WTC11 (cell line): ENCODE data around the gene ALG11. TPM values are rescaled to one million over a fixed set of nuclear protein-coding genes. Genes with fewer than 3 reads are reported as not detected.

Experiments used
- ATAC-seq: fragments of 200-7000 bp; cut with Tn5 transposase; 2 replicates; pipeline ENCODE4 v1.10.0; 2021; ENCODE audit warnings: mild to moderate bottlenecking, moderate library complexity
- CTCF ChIA-PET: fragments of 300-600 bp; sonication (Branson Sonifier 250); formaldehyde crosslinking; loops from one replicate; lab custom pipeline; 2021; ENCODE audit warnings: antibody characterized with exemption; lab: Charles Lee
- POLR2A ChIA-PET: fragments of 350-600 bp; sonication (Branson Sonifier 250); formaldehyde crosslinking; loops from one replicate; lab custom pipeline; 2021; ENCODE audit warnings: antibody characterized with exemption; lab: Charles Lee
- DNase-seq: peaks from one replicate; pipeline ENCODE4 v3.0.0; 2021; ENCODE audit warnings: low spot score
- H3K27ac Mint-ChIP-seq: 2 replicates; pipeline ENCODE4 v1.8.0; 2021; ENCODE audit warnings: mixed read lengths
- H3K27me3 Mint-ChIP-seq: 2 replicates; pipeline ENCODE4 v1.8.0; 2021; ENCODE audit warnings: low read depth, mild to moderate bottlenecking, moderate library complexity, mixed read lengths
- H3K36me3 Mint-ChIP-seq: 2 replicates; pipeline ENCODE4 v1.8.0; 2021; ENCODE audit warnings: mixed read lengths
- H3K4me1 Mint-ChIP-seq: 2 replicates; pipeline ENCODE4 v1.8.0; 2022; ENCODE audit warnings: mixed read lengths
- H3K4me3 Mint-ChIP-seq: 2 replicates; pipeline ENCODE4 v1.8.0; 2021; ENCODE audit warnings: mild to moderate bottlenecking, moderate library complexity, mixed read lengths
- H3K9me3 Mint-ChIP-seq: 2 replicates; pipeline ENCODE4 v1.8.0; 2021; ENCODE audit warnings: mixed read lengths
- CREB1 ChIP-seq: sonication (generic); formaldehyde crosslinking; IDR thresholded peaks from 2 replicates; pipeline ENCODE4 v1.8.0; 2023; ENCODE audit warnings: mild to moderate bottlenecking, missing genetic modification reagents
- GABPB1 ChIP-seq: sonication (generic); formaldehyde crosslinking; IDR thresholded peaks from 2 replicates; pipeline ENCODE4 v1.8.1; 2023; ENCODE audit warnings: mild to moderate bottlenecking, missing genetic modification reagents
- GTF2I ChIP-seq: fragments of 250-450 bp; sonication (Bioruptor Pico); conservative IDR thresholded peaks from 2 replicates; pipeline ENCODE4 v1.4.0; 2021; ENCODE audit warnings: mild to moderate bottlenecking
- MYBL2 ChIP-seq: sonication (generic); formaldehyde crosslinking; IDR thresholded peaks from 2 replicates; pipeline ENCODE4 v1.8.1; 2023; ENCODE audit warnings: mild to moderate bottlenecking, moderate library complexity, missing genetic modification reagents
- NFATC4 ChIP-seq: fragments of 250-450 bp; sonication (Bioruptor Pico); IDR thresholded peaks from 2 replicates; pipeline ENCODE4 v1.9.0; 2021; ENCODE audit warnings: mild to moderate bottlenecking
- NR1H2 ChIP-seq: sonication (generic); formaldehyde crosslinking; IDR thresholded peaks from 2 replicates; pipeline ENCODE4 v1.9.0; 2021; ENCODE audit warnings: mild to moderate bottlenecking, moderate library complexity, missing genetic modification reagents
- NR3C1 ChIP-seq: sonication (generic); formaldehyde crosslinking; conservative IDR thresholded peaks from 2 replicates; pipeline ENCODE4 v1.8.1; 2023; ENCODE audit warnings: low read depth, mild to moderate bottlenecking, missing genetic modification reagents
- OVOL2 ChIP-seq: fragments of 250-450 bp; sonication (Bioruptor Pico); IDR thresholded peaks from 2 replicates; pipeline ENCODE4 v1.9.0; 2021; ENCODE audit warnings: mild to moderate bottlenecking, borderline replicate concordance
- TEAD1 ChIP-seq: sonication (generic); formaldehyde crosslinking; IDR thresholded peaks from 2 replicates; pipeline ENCODE4 v1.8.0; 2022; ENCODE audit warnings: mild to moderate bottlenecking, missing genetic modification reagents
- TEAD4 ChIP-seq: sonication (generic); formaldehyde crosslinking; IDR thresholded peaks from 2 replicates; pipeline ENCODE4 v1.8.0; 2022; ENCODE audit warnings: mild to moderate bottlenecking, missing genetic modification reagents
- ZNF121 ChIP-seq: sonication (generic); formaldehyde crosslinking; IDR thresholded peaks from 2 replicates; pipeline ENCODE4 v1.8.0; 2023; ENCODE audit warnings: missing genetic modification reagents
- ZNF232 ChIP-seq: sonication (generic); formaldehyde crosslinking; IDR thresholded peaks from 2 replicates; pipeline ENCODE4 v1.8.0; 2022; ENCODE audit warnings: mild to moderate bottlenecking, missing genetic modification reagents
- ZNF317 ChIP-seq: sonication (generic); formaldehyde crosslinking; IDR thresholded peaks from 2 replicates; pipeline ENCODE4 v1.8.1; 2023; ENCODE audit warnings: low read depth, mild to moderate bottlenecking, moderate library complexity, missing genetic modification reagents, borderline replicate concordance
- ZNF671 ChIP-seq: fragments of 250-450 bp; sonication (Bioruptor Pico); IDR thresholded peaks from 2 replicates; pipeline ENCODE4 v1.8.0; 2021; ENCODE audit warnings: mild to moderate bottlenecking
- total RNA-seq: library from RNA; stranded (reverse); gene quantifications from 3 replicates; pipeline ENCODE4 v1.2.3, GENCODE V29; 2021
- TF ChIP-seq, protein P1 (sequence below): fragments of 250-450 bp; sonication (Bioruptor Pico); IDR thresholded peaks from 2 replicates; pipeline ENCODE4 v2.1.2; 2022; ENCODE audit warnings: mild to moderate bottlenecking, moderate library complexity
- TF ChIP-seq, protein P2 (sequence below): sonication (generic); formaldehyde crosslinking; IDR thresholded peaks from 2 replicates; pipeline ENCODE4 v1.8.1; 2023; ENCODE audit warnings: mild to moderate bottlenecking, missing genetic modification reagents, borderline replicate concordance
- TF ChIP-seq, protein P3 (sequence below): fragments of 250-450 bp; sonication (Bioruptor Pico); IDR thresholded peaks from 2 replicates; pipeline ENCODE4 v1.8.0; 2021; ENCODE audit warnings: mild to moderate bottlenecking
- TF ChIP-seq, protein P4 (sequence below): sonication (generic); formaldehyde crosslinking; IDR thresholded peaks from 2 replicates; pipeline ENCODE4 v1.8.1; 2022; ENCODE audit warnings: missing genetic modification reagents, borderline replicate concordance

Gene ALG11
- total RNA-seq, 1 experiment from 2014 or later: 40.6 TPM

DNA sequence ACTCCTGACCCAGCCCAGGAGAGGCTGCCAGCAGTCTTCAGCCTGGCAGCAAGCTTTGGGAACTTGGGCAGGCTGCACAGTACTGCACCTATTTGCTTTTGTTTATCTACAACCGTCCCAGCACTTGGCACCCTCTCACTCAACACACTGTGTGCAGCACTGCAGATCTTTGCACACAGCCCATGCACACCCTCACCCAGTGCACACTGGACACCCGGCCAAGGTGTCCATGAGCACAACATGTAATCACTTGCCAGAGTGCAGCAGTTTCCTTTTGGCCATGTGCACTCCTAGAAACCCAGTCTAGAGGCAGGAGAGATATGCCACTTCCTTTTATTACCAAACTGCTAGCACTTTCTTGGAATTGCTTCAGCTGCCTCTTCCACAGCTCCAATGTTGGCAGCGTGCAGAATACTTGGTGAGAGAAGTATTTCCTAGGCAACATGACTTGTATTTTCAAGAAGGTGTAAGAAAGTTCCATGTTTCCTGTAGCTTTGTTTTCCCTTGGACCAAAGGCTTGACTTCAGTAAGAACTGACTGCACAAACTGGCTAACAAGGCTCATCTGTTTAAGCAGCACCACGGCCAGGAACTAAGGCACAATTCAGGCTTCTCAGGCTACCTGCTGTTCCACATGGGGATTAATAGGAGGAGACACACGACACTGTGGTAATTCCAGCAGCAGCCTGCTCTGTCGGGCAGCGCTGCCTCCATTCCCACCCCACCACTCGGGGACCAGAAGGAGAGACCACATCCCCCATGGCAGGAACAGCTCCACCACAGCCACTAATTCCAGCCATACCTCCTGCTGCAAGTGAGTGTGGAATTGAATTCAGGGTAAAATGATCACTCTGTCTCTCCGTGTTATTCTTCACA lies 16.3 kb upstream of the ALG11 start (continued):
- TF ChIP-seq CREB1 (CRISPR knock-in tag) (no peak), NR1H2 (CRISPR knock-in tag) (no peak), ZNF232 (CRISPR knock-in tag) (no peak), TEAD4 (no peak), NFATC4 (no peak), MYBL2 (CRISPR knock-in tag) (no peak), NR3C1 (CRISPR knock-in tag) (no peak)
- TF ChIP-seq, protein P1, sequence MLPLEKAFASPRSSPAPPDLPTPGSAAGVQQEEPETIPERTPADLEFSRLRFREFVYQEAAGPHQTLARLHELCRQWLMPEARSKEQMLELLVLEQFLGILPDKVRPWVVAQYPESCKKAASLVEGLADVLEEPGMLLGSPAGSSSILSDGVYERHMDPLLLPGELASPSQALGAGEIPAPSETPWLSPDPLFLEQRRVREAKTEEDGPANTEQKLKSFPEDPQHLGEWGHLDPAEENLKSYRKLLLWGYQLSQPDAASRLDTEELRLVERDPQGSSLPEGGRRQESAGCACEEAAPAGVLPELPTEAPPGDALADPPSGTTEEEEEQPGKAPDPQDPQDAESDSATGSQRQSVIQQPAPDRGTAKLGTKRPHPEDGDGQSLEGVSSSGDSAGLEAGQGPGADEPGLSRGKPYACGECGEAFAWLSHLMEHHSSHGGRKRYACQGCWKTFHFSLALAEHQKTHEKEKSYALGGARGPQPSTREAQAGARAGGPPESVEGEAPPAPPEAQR (CRISPR knock-in tag): no peak
- TF ChIP-seq, protein P2, sequence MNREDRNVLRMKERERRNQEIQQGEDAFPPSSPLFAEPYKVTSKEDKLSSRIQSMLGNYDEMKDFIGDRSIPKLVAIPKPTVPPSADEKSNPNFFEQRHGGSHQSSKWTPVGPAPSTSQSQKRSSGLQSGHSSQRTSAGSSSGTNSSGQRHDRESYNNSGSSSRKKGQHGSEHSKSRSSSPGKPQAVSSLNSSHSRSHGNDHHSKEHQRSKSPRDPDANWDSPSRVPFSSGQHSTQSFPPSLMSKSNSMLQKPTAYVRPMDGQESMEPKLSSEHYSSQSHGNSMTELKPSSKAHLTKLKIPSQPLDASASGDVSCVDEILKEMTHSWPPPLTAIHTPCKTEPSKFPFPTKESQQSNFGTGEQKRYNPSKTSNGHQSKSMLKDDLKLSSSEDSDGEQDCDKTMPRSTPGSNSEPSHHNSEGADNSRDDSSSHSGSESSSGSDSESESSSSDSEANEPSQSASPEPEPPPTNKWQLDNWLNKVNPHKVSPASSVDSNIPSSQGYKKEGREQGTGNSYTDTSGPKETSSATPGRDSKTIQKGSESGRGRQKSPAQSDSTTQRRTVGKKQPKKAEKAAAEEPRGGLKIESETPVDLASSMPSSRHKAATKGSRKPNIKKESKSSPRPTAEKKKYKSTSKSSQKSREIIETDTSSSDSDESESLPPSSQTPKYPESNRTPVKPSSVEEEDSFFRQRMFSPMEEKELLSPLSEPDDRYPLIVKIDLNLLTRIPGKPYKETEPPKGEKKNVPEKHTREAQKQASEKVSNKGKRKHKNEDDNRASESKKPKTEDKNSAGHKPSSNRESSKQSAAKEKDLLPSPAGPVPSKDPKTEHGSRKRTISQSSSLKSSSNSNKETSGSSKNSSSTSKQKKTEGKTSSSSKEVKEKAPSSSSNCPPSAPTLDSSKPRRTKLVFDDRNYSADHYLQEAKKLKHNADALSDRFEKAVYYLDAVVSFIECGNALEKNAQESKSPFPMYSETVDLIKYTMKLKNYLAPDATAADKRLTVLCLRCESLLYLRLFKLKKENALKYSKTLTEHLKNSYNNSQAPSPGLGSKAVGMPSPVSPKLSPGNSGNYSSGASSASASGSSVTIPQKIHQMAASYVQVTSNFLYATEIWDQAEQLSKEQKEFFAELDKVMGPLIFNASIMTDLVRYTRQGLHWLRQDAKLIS (CRISPR knock-in tag): no peak

DNA sequence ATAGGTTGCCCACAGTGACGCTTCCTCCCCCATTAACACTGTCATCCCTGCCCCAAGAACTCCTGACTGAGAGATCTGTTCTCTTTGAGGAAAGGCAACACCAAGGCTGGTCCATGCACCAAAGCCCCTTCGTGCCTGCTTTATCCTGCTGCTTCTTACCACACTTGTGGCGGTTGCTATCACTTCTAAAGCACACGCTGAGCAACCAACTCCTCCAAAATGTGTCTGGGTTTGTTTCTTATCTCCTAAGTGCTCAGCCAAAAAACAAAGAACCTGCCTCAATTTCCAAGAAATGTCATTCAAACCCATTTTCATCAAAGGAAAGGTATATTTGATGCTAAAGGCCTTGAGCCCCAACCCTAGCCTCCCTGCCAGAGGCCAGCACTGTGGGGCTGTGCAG lies 15.6 kb upstream of the ALG11 start:
- ChIA-PET CTCF (interaction anchor here (5.4 kb wide), 1 partner anchor 132 kb away, joined by 36 read pairs; the partner anchor contains the start of gene NEK5), POLR2A (no interaction called here)
- ATAC-seq (no peak), DNase-seq (no peak)
- Mint-ChIP-seq H3K27me3 (no peaks in the 10 kb centered on the region; the same call in 1 of the 2 replicates), H3K36me3 (no peaks in the 10 kb centered on the region), H3K4me3 (no peak overlapping the region), H3K9me3 (no peaks in the 10 kb centered on the region), H3K4me1 (peaks cover 57% of the 10 kb centered on the region), H3K27ac (no peak overlapping the region)
- TF ChIP-seq ZNF317 (CRISPR knock-in tag): no peak
- TF ChIP-seq GABPB1 (CRISPR knock-in tag): no peak
- TF ChIP-seq MYBL2 (CRISPR knock-in tag): no peak
- no peak for TF ChIP-seq NR1H2 (CRISPR knock-in tag)
- TF ChIP-seq ZNF671 (CRISPR knock-in tag): no peak
- TF ChIP-seq, protein P3, sequence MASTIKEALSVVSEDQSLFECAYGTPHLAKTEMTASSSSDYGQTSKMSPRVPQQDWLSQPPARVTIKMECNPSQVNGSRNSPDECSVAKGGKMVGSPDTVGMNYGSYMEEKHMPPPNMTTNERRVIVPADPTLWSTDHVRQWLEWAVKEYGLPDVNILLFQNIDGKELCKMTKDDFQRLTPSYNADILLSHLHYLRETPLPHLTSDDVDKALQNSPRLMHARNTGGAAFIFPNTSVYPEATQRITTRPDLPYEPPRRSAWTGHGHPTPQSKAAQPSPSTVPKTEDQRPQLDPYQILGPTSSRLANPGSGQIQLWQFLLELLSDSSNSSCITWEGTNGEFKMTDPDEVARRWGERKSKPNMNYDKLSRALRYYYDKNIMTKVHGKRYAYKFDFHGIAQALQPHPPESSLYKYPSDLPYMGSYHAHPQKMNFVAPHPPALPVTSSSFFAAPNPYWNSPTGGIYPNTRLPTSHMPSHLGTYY: no peak
- TF ChIP-seq OVOL2: no peak
- no peak for TF ChIP-seq GTF2I (CRISPR knock-in tag)
- TF ChIP-seq, protein P4, sequence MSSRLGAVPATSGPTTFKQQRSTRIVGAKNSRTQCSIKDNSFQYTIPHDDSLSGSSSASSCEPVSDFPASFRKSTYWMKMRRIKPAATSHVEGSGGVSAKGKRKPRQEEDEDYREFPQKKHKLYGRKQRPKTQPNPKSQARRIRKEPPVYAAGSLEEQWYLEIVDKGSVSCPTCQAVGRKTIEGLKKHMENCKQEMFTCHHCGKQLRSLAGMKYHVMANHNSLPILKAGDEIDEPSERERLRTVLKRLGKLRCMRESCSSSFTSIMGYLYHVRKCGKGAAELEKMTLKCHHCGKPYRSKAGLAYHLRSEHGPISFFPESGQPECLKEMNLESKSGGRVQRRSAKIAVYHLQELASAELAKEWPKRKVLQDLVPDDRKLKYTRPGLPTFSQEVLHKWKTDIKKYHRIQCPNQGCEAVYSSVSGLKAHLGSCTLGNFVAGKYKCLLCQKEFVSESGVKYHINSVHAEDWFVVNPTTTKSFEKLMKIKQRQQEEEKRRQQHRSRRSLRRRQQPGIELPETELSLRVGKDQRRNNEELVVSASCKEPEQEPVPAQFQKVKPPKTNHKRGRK (CRISPR knock-in tag): no peak
- no peak for TF ChIP-seq TEAD1 (CRISPR knock-in tag)
- TF ChIP-seq ZNF121 (CRISPR knock-in tag): no peak
